MM.1S (cell line): ENCODE results near the gene POC1B.

Experiments
- CTCF ChIP-seq: fragments of 300-600 bp; sonication (generic); IDR thresholded peaks from 2 replicates; pipeline ENCODE4 v1.5.1; 2016; ENCODE audit warnings: antibody characterized with exemption, low read length, mixed read lengths
- EZH2 ChIP-seq: fragments of 300-600 bp; sonication (generic); optimal IDR thresholded peaks from 2 replicates; pipeline ENCODE3; 2017; ENCODE audit warnings: low read depth, mild to moderate bottlenecking, antibody characterized with exemption, low read length, mixed read lengths
- EZH2phosphoT487 ChIP-seq: fragments of 300-600 bp; sonication (generic); IDR thresholded peaks from 2 replicates; pipeline ENCODE4 v1.6.1; 2018; ENCODE audit warnings: antibody characterized with exemption, low read length

GRCh38 chr12:89390802-89391673 lies 134.8 kb downstream of the POC1B start:
- TF ChIP-seq EZH2phosphoT487 = no peak
- TF ChIP-seq CTCF = no peak
- TF ChIP-seq EZH2 = no peak
